HepG2 (cell line): ENCODE results near the gene IL17C. TPM values are rescaled to one million over a fixed set of nuclear protein-coding genes. Genes with fewer than 3 reads are reported as not detected.

Source experiments
- PHF20 ChIP-seq: sonication (generic); formaldehyde crosslinking; IDR thresholded peaks from 2 replicates; pipeline ENCODE4 v1.5.0; 2020; ENCODE audit warnings: mild to moderate bottlenecking, missing genetic modification reagents
- PTBP1 ChIP-seq: fragments of 200-400 bp; formaldehyde crosslinking; IDR thresholded peaks from 2 replicates; pipeline ENCODE4 v1.6.1; 2018; ENCODE audit warnings: low read length, low read depth; ENCODE audit not compliant: poor library complexity, severe bottlenecking
- SMAD3 ChIP-seq: sonication (generic); formaldehyde crosslinking; IDR thresholded peaks from 2 replicates; pipeline ENCODE4 v1.4.0; 2020; ENCODE audit warnings: missing genetic modification reagents
- STAT5B ChIP-seq: sonication (generic); formaldehyde crosslinking; IDR thresholded peaks from 2 replicates; pipeline ENCODE4 v1.4.0; 2020; ENCODE audit warnings: missing genetic modification reagents
- TBL1XR1 ChIP-seq: fragments of 150-350 bp; IDR thresholded peaks from 2 replicates; pipeline ENCODE4 v1.6.1; 2014; ENCODE audit warnings: borderline replicate concordance, low read length; ENCODE audit not compliant: partially characterized antibody
- TBX3 ChIP-seq: fragments of 450-650 bp; IDR thresholded peaks from 2 replicates; pipeline ENCODE4 v1.6.1; 2017; ENCODE audit warnings: antibody characterized with exemption, mild to moderate bottlenecking, inconsistent platforms, borderline replicate concordance
- ZBTB14 ChIP-seq: sonication (generic); formaldehyde crosslinking; IDR thresholded peaks from 2 replicates; pipeline ENCODE4 v1.4.0; 2020; ENCODE audit warnings: missing genetic modification reagents
- ZNF331 ChIP-seq: sonication (generic); formaldehyde crosslinking; IDR thresholded peaks from 2 replicates; pipeline ENCODE4 v1.4.0; 2020; ENCODE audit warnings: missing genetic modification reagents
- ZNF441 ChIP-seq: sonication (generic); formaldehyde crosslinking; IDR thresholded peaks from 2 replicates; pipeline ENCODE4 v1.7.0; 2021; ENCODE audit warnings: missing genetic modification reagents, borderline replicate concordance
- ZNF605 ChIP-seq: sonication (generic); formaldehyde crosslinking; IDR thresholded peaks from 2 replicates; pipeline ENCODE4 v1.8.0; 2022; ENCODE audit warnings: mild to moderate bottlenecking, missing genetic modification reagents
- ZNF83 ChIP-seq: sonication (generic); formaldehyde crosslinking; IDR thresholded peaks from 2 replicates; pipeline ENCODE4 v1.4.0; 2020; ENCODE audit warnings: missing genetic modification reagents, mild to moderate bottlenecking, borderline replicate concordance
- polyA plus RNA-seq, 8 experiments: library from polyadenylated mRNA; depleted of rRNA in 3 of 8; stranded (reverse) in 7 of 8; unstranded in 1 of 8; fragments of >200 nt; fragmentation: Illumina TruSeq in 4 of 8; extraction: Trizol in 4 of 8; gene quantifications; 2 replicates each; pipeline versions ENCODE4 v1.2.1 to v1.2.3, GENCODE V29; 2011 to 2016; ENCODE audit warnings: low read depth in 4 of 8, missing spikeins in 1 of 8, mixed read lengths in 1 of 8; ENCODE audit not compliant: insufficient read depth in 1 of 8
- total RNA-seq, 5 experiments: library from RNA; depleted of rRNA; stranded (reverse); fragments of >200 nt; fragmentation: Illumina TruSeq; extraction: Trizol; gene quantifications; 2 replicates each; pipeline ENCODE4 v1.2.3, GENCODE V29; 2016; ENCODE audit warnings: low read depth in 1 of 5
- TF ChIP-seq, protein P1 (sequence below): sonication (generic); formaldehyde crosslinking; conservative IDR thresholded peaks from 2 replicates; pipeline ENCODE4 v1.8.1; 2023; ENCODE audit warnings: missing genetic modification reagents
- TF ChIP-seq, protein P2 (sequence below): sonication (generic); formaldehyde crosslinking; IDR thresholded peaks from 2 replicates; pipeline ENCODE4 v1.4.0; 2020; ENCODE audit warnings: missing genetic modification reagents
- TF ChIP-seq, protein P3 (sequence below): sonication (generic); formaldehyde crosslinking; IDR thresholded peaks from 2 replicates; pipeline ENCODE4 v1.5.1; 2020; ENCODE audit warnings: mild to moderate bottlenecking, moderate library complexity, missing genetic modification reagents
- TF ChIP-seq, protein P4 (sequence below): sonication (generic); formaldehyde crosslinking; IDR thresholded peaks from 2 replicates; pipeline ENCODE4 v1.5.0; 2020; ENCODE audit warnings: mild to moderate bottlenecking, missing genetic modification reagents
- TF ChIP-seq, protein P5 (sequence below): sonication (generic); formaldehyde crosslinking; IDR thresholded peaks from 2 replicates; pipeline ENCODE4 v1.5.1; 2020; ENCODE audit warnings: missing genetic modification reagents, mild to moderate bottlenecking, borderline replicate concordance

Gene IL17C
- total and polyA plus RNA-seq, 2 of the 13 experiments (the other 11 are each of a cell fraction or from before 2014, with no cell fraction given), result not detected

- 0 out of 2 replicates have a peak, but pooled peaks have one; percentile 14 for TF ChIP-seq ZBTB14 (CRISPR knock-in tag)
- peak; percentile 68; the same call in 1 of the 2 replicates for TF ChIP-seq STAT5B
- peak; percentile 60 for TF ChIP-seq PTBP1
- no peak for TF ChIP-seq TBL1XR1
- TF ChIP-seq, protein P1, sequence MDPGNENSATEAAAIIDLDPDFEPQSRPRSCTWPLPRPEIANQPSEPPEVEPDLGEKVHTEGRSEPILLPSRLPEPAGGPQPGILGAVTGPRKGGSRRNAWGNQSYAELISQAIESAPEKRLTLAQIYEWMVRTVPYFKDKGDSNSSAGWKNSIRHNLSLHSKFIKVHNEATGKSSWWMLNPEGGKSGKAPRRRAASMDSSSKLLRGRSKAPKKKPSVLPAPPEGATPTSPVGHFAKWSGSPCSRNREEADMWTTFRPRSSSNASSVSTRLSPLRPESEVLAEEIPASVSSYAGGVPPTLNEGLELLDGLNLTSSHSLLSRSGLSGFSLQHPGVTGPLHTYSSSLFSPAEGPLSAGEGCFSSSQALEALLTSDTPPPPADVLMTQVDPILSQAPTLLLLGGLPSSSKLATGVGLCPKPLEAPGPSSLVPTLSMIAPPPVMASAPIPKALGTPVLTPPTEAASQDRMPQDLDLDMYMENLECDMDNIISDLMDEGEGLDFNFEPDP, result peak; percentile 92
- TF ChIP-seq ZNF331 (CRISPR knock-in tag), result 0 out of 2 replicates have a peak, but pooled peaks have one; percentile 12
- TF ChIP-seq ZNF605 (CRISPR knock-in tag), result peak; percentile 61; the same call in 1 of the 2 replicates
- TF ChIP-seq, protein P2, sequence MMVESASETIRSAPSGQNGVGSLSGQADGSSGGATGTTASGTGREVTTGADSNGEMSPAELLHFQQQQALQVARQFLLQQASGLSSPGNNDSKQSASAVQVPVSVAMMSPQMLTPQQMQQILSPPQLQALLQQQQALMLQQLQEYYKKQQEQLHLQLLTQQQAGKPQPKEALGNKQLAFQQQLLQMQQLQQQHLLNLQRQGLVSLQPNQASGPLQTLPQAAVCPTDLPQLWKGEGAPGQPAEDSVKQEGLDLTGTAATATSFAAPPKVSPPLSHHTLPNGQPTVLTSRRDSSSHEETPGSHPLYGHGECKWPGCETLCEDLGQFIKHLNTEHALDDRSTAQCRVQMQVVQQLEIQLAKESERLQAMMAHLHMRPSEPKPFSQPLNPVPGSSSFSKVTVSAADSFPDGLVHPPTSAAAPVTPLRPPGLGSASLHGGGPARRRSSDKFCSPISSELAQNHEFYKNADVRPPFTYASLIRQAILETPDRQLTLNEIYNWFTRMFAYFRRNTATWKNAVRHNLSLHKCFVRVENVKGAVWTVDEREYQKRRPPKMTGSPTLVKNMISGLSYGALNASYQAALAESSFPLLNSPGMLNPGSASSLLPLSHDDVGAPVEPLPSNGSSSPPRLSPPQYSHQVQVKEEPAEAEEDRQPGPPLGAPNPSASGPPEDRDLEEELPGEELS (CRISPR knock-in tag), result peak; percentile 25; the same call in 1 of the 2 replicates
- no peak for TF ChIP-seq TBX3
- no peak; the same call in 1 of the 2 replicates for TF ChIP-seq SMAD3 (CRISPR knock-in tag)
- TF ChIP-seq, protein P3, sequence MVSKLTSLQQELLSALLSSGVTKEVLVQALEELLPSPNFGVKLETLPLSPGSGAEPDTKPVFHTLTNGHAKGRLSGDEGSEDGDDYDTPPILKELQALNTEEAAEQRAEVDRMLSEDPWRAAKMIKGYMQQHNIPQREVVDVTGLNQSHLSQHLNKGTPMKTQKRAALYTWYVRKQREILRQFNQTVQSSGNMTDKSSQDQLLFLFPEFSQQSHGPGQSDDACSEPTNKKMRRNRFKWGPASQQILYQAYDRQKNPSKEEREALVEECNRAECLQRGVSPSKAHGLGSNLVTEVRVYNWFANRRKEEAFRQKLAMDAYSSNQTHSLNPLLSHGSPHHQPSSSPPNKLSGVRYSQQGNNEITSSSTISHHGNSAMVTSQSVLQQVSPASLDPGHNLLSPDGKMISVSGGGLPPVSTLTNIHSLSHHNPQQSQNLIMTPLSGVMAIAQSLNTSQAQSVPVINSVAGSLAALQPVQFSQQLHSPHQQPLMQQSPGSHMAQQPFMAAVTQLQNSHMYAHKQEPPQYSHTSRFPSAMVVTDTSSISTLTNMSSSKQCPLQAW (CRISPR knock-in tag), result peak; percentile 72
- TF ChIP-seq, protein P4, sequence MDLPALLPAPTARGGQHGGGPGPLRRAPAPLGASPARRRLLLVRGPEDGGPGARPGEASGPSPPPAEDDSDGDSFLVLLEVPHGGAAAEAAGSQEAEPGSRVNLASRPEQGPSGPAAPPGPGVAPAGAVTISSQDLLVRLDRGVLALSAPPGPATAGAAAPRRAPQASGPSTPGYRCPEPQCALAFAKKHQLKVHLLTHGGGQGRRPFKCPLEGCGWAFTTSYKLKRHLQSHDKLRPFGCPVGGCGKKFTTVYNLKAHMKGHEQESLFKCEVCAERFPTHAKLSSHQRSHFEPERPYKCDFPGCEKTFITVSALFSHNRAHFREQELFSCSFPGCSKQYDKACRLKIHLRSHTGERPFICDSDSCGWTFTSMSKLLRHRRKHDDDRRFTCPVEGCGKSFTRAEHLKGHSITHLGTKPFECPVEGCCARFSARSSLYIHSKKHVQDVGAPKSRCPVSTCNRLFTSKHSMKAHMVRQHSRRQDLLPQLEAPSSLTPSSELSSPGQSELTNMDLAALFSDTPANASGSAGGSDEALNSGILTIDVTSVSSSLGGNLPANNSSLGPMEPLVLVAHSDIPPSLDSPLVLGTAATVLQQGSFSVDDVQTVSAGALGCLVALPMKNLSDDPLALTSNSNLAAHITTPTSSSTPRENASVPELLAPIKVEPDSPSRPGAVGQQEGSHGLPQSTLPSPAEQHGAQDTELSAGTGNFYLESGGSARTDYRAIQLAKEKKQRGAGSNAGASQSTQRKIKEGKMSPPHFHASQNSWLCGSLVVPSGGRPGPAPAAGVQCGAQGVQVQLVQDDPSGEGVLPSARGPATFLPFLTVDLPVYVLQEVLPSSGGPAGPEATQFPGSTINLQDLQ, result 0 out of 2 replicates have a peak, but pooled peaks have one; percentile 43
- TF ChIP-seq ZNF83 (CRISPR knock-in tag), result peak; percentile 2; the same call in 1 of the 2 replicates
- TF ChIP-seq, protein P5, sequence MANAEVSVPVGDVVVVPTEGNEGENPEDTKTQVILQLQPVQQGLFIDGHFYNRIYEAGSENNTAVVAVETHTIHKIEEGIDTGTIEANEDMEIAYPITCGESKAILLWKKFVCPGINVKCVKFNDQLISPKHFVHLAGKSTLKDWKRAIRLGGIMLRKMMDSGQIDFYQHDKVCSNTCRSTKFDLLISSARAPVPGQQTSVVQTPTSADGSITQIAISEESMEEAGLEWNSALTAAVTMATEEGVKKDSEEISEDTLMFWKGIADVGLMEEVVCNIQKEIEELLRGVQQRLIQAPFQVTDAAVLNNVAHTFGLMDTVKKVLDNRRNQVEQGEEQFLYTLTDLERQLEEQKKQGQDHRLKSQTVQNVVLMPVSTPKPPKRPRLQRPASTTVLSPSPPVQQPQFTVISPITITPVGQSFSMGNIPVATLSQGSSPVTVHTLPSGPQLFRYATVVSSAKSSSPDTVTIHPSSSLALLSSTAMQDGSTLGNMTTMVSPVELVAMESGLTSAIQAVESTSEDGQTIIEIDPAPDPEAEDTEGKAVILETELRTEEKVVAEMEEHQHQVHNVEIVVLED (CRISPR knock-in tag), result no peak
- no peak for TF ChIP-seq ZNF441
- no peak for TF ChIP-seq PHF20 (CRISPR knock-in tag)
These were observed 11.8 kb downstream of the IL17C start (continued) for GRCh38 chr16:88649924-88650748.
